HL-60 (cell line): ENCODE data around the gene SYNGR1.
"Not testable (repeated sequence)": the region's sequence is repeated elsewhere in the genome, so short reads cannot be mapped to it uniquely, and the experiment has no call there.

Experiments used
- DNase-seq, 2 experiments: peaks; one replicate each; pipeline ENCODE4 v3.0.0-alpha.2; 2010 to 2020; ENCODE audit warnings: low read depth in 1 of 2, low spot score in 1 of 2
- H3K27ac ChIP-seq: fragments of 250-450 bp; sonication (Bioruptor Pico); replicated peaks from 2 replicates; pipeline ENCODE4 v1.5.1; 2020; ENCODE audit warnings: mild to moderate bottlenecking, moderate library complexity
- H3K27me3 ChIP-seq: fragments of 250-450 bp; sonication (Bioruptor Pico); 2 replicates; pipeline ENCODE4 v1.5.1; 2021; ENCODE audit warnings: mild to moderate bottlenecking, moderate library complexity; ENCODE audit not compliant: insufficient read depth, poor library complexity, severe bottlenecking
- H3K4me3 ChIP-seq: replicated peaks from 2 replicates; pipeline ENCODE4 v1.5.1; 2011; ENCODE audit warnings: mild to moderate bottlenecking, control low read depth, low read length; ENCODE audit not compliant: insufficient read depth
- CTCF ChIP-seq: IDR thresholded peaks from one replicate; pipeline ENCODE4 v1.5.1; 2011; ENCODE audit warnings: low read length, control low read depth, inconsistent platforms; ENCODE audit not compliant: insufficient read depth
- GABPA ChIP-seq: IDR thresholded peaks from 2 replicates; pipeline ENCODE4 v1.6.1; 2012; ENCODE audit warnings: low read depth
- POLR2AphosphoS5 ChIP-seq: IDR thresholded peaks from 2 replicates; pipeline ENCODE4 v1.6.1; 2012; ENCODE audit warnings: low read depth
- REST ChIP-seq: IDR thresholded peaks from 2 replicates; pipeline ENCODE4 v1.6.1; 2012; ENCODE audit warnings: low read depth; ENCODE audit not compliant: insufficient replicate concordance
- SPI1 ChIP-seq: IDR thresholded peaks from 2 replicates; pipeline ENCODE4 v1.6.1; 2012; ENCODE audit warnings: low read depth, mild to moderate bottlenecking, borderline replicate concordance

Gene SYNGR1

DNA sequence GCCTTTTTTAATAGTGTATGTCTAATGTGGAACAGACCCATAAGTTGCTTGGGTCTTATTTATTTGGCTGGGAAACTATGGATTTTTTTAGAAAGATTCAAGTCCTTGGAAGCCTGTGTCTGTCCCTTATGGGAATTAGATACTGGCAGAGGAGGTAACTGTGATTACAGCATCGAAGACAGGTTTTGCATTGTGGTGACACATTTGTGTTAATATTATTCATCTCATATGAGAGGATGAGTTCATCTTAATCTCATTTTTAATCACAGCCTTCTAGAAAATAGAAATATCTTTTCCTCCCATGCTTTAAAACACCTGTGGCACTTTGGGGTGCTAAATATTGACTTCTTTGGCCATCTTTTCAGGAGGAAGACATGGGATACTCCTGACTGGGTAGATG is 59.0 kb downstream of the SYNGR1 start:
- no peak overlapping the region for H3K4me3 ChIP-seq
- no peak for DNase-seq
- no peak for TF ChIP-seq POLR2AphosphoS5
- no peaks in the 10 kb centered on the region for H3K27me3 ChIP-seq
- no peak overlapping the region for H3K27ac ChIP-seq

DNA sequence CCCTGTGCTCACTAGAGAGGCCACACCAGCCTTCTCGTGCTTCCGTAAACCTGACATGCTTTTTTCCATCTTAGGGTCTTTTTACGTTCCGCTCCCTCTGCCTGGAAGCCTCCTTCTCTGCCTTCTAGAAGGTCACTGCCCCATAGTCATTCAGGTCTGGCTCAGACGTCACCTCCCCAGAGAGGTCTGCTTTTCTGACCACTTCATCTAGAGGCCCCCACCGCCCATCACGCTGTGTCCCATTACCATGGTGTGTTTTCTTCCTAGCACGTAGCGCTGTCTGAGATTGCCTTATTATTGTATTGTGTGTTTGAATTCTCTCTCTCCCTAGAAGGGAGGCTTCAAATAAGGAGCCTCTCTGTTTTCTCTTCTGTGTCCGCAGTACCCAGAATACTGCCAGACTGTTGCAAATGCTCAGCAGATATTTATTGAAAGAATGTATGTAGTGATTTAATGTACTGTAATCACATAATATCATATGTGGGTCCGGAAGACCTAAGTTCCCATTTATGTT is 59.8 kb downstream of the SYNGR1 start:
- Histone ChIP-seq H3K4me3 (no peak overlapping the region), H3K27ac (peak overlapping the region; percentile 85), H3K27me3 (no peaks in the 10 kb centered on the region)
- no peak for TF ChIP-seq REST
- TF ChIP-seq POLR2AphosphoS5: no peak
- no peak for TF ChIP-seq SPI1
- TF ChIP-seq CTCF: no peak
- no peak for TF ChIP-seq GABPA
- DNase-seq: no peak

GRCh38 chr22:39410264-39410663 is 60.5 kb downstream of the SYNGR1 start:
- no peak for TF ChIP-seq POLR2AphosphoS5
- no peak for TF ChIP-seq REST
- no peak for TF ChIP-seq CTCF
- no peak for TF ChIP-seq GABPA
- no peak for TF ChIP-seq SPI1
- peak overlapping the region; percentile 85 for H3K27ac ChIP-seq

DNA sequence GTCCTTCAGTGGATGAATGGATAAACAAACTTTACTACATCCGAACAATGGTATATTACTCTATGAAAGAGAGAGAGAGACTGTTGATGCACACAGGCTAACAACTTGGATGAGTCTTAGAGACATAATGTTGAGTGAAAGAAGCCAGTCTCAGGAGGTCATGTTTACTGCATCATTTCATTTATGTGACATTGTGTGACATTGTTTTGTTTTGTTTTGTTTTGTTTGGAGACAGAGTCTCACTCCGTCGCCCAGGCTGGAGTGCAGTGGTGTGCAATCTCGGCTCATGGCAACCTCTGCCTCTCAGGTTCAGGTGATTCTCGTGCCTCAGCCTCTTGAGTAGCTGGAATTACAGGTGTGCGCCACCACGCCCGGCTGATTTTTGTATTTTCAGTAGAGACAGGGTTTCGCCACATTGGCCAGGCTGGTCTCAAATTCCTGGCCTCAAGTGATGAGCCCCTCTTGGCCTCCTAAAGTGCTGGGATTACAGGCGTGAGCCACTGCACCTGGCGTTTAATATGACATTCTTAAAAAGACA is 62.1 kb downstream of the SYNGR1 start:
- not testable (repeated sequence) for H3K4me3 ChIP-seq, H3K27me3 ChIP-seq, DNase-seq
- peak overlapping the region; percentile 85 for H3K27ac ChIP-seq

More at GRCh38 chr22:39410264-39410663, 60.5 kb downstream of the SYNGR1 start:
- Histone ChIP-seq H3K4me3 (no peak overlapping the region), H3K27me3 (no peaks in the 10 kb centered on the region)
- DNase-seq: no peak

GRCh38 chr22:39413204-39413603 is 63.4 kb downstream of the SYNGR1 start:
- H3K27ac ChIP-seq: peak overlapping the region; percentile 85
- not testable (repeated sequence) for DNase-seq, H3K4me3 ChIP-seq, H3K27me3 ChIP-seq
